Erythroblast (primary cell): ENCODE data around the gene MAP1LC3A.

ENCODE experiments used
- GATA1 ChIP-seq: IDR thresholded peaks from 2 replicates; pipeline ENCODE4 v1.6.1; 2011; ENCODE audit warnings: low read depth, mild to moderate bottlenecking, control low read depth, low read length, moderate library complexity
- POLR2A ChIP-seq: IDR thresholded peaks from 2 replicates; pipeline ENCODE4 v1.6.1; 2011; ENCODE audit warnings: mild to moderate bottlenecking, low read length

GRCh38 chr20:34583544-34583943 lies 25.0 kb downstream of the MAP1LC3A start:
- no peak for TF ChIP-seq POLR2A
- no peak for TF ChIP-seq GATA1
